Non-pigmented ciliary epithelial cell (primary cell): ENCODE measurements around the gene ARHGAP45.
"Not testable (repeated sequence)": the region's sequence is repeated elsewhere in the genome, so short reads cannot be mapped to it uniquely, and the experiment has no call there.

Source experiments
- DNase-seq: peaks from one replicate; pipeline ENCODE4 v3.0.0-alpha.2; 2010; ENCODE audit warnings: low read depth

ARHGAP45 gene

DNA sequence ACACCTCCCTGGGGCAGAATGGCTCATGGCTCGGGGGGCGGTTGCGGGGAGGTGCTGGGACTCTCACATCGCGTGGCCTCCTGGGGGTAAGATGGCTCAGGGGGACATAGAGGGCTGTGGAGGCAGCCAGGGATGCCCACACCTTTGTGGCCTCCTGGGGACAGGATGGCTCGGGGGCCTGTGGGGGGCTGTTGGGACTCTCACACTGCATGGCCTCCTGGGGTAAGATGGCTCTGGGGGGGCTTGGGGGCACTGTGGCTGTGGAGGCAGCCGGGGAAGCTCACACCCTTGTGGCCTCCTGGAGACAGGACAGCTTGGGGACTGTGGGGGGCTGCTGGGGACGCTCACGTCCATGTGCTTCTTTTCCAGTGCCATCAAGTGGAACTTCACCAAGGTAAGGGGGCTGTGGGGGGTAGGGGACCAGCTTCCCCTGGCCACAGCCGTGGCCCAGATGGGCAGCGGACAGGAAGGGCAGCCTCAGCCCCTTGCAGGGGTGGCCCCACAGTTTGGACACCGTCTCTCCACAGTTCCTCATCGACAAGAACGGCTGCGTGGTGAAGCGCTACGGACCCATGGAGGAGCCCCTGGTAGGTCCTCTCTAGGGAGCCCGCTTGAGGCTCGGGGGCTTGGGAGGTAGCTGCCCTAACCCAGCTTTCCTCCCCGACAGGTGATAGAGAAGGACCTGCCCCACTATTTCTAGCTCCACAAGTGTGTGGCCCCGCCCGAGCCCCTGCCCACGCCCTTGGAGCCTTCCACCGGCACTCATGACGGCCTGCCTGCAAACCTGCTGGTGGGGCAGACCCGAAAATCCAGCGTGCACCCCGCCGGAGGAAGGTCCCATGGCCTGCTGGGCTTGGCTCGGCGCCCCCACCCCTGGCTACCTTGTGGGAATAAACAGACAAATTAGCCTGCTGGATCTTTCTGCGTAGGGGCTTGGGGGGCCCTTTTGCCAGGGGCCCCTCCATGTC is 39.2 kb downstream of the ARHGAP45 start:
- DNase-seq: no peak

DNA sequence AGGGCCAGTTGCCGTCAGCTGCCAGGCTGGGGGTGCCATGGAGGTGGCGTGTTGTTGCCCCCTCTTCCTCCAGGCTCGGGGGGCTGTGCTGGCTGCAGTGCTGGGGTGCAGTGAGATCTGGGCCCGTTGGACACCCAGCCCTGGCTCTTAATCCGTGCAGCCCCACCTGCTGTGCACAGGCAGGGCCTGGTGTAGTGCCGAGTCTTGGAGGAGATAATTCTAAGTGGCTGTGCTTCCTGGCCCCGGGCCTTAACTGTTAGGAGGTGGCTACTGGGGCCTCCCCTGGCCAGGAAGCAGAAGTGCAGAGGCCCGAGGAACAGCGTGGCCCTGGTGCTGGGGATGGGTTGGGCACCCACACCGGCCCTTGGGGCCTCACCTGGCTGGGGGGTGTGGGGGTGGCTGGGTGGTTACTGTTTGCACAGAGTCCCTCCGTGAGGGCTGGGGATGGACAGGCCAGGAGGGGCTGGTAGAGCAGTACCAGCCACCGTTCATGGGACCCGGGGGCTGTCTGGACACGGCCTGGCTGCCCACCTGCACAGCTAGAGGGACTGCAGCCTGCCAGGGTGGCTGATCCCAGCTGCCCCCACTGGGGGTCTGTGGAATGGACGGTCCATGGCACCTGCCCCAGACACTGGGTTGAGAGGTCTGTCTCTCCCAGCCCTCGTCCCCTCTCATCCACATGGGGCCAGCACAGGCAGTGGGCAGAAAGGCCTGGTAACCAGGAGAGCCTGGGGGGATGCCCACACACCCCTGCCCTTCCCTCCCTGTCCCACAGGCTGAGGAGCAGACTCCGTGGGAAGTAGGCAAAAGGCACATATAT is 40.1 kb downstream of the ARHGAP45 start:
- no peak for DNase-seq

DNA sequence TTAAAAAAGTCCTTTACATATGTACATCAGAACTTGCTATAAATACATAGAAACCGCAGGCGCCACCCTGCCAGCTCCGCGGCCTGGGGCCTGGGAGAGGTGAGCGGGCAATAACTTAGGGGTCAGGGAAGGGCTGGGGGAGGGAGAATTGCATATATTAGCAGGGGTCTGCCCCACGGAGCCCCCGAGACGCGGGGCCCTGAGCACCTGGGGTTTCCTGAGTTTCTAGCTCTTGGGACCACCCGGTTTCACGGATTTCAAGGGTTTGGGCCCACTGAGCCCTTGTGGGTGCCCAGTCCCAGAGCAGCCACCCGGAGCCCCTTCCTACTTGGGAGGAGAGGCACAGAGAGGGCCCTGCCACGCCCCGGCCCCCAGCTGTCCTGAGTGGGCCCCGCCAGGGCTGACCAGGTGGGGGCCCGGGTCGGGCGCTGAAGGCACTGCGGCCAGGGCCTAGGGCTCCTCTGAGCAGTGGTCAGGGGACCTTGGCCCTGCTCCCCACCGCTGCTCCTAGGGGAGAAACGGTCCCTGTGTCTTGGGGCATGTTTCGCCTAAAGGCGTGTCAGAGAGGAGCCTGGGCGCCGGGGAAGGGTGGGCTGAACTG is 40.8 kb downstream of the ARHGAP45 start:
- no peak for DNase-seq

DNA sequence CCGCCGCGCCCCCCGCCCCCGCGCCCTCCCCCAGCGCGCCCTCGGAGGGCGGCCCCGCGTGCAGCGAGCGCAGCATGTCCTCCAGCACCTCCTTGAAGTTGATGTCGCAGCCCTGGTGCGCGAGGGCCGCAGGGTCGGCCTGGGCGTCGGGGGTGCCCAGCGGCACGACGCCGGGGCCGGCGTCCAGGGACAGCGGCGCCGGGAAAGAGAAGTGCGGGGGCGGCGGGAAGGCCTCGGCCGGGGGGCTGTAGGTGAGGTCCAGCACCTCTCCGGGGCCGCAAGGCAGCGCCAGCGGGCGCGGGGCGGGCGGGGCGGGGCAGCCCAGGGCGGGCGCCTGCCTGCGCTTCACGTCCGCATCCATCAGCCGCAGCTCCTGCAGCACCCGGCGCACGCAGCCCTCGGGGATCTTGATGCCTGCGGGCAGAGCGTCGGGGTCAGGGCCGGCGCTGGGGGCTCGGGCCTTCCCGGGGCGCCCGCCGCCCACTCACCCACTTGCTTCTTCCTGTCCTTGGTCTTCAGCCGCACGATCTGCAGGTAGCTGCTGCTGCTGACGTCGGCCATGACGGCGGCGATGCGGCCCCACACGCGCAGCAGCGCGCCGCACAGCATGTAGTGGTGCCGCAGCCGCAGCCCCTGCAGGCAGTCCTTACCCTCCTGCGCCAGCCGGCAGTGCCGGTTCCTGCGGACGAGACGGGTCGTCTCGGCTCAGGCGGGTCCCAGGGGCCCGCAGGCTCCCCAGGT is 41.5 kb downstream of the ARHGAP45 start:
- DNase-seq: no peak

DNA sequence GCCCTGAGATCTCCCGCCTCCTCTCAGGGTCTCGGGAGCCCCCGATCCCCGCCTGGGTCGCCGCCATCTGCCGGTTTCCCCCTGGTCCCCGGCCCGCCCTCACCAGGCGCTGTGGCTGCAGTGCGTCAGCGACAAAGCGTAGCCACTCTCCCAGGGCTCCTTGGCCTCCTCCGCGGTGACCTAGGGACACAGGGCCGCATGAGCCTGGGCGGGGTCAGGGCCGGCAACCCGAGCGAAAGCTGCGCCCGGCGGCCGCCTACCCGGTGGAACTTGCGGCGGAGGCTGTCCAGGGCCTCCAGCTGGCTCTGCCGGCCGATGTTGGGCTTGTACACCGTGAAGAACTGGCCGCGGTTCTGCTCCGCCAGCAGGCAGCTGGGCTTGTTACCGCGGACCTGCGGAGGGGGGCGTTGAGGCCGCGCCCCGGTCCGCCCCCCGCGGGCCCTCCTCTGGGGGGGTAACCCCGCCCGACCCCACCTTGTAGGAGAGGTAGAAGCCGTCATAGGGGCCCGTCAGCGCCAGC is 42.1 kb downstream of the ARHGAP45 start:
- no peak for DNase-seq

DNA sequence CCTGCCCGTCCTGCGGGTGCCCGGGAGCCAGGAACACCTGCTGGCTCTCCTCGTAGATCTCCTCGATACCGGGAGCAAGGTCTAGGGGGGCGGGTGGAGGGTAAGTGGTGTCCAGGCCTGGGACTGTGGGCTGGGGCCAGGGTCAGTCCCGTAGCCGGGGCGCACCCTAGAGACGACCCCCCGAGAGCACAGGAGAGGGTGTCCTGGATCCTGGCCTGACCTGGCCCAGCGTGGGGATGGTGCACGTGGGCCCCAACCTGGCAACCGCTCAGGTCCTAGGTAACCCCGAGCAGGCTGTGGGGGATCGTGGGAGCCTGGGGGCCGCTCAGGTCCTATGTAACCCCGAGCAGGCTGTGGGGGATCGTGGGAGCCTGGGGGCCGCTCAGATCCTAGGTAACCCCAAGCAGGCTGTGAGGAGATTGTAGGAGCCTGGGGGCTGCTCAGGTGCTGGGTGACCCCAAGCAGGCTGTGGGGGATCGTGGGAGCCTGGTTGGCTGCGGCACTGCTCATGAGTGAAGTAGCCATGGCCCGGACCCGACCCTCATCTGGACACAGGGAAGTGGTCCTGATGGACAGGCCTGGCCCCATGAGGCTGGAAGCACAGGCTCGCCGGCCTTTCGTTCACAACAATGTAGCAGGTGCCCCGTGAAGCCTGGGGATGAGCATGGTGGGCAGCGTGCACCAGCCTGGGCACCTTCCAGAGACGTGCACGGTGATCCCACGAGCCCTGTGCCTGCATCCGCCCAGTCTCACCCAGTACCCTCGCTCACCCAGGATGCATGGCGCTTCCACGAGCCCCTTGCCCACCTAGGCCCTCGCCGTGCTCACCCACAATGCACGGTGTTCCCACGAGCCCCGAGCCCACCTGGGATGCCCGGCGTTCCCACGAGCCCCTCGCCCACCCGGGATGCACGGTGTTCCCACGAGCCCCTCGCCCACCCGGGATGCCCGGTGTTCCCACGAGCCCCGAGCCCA is 43.0 kb downstream of the ARHGAP45 start:
- no peak for DNase-seq

DNA sequence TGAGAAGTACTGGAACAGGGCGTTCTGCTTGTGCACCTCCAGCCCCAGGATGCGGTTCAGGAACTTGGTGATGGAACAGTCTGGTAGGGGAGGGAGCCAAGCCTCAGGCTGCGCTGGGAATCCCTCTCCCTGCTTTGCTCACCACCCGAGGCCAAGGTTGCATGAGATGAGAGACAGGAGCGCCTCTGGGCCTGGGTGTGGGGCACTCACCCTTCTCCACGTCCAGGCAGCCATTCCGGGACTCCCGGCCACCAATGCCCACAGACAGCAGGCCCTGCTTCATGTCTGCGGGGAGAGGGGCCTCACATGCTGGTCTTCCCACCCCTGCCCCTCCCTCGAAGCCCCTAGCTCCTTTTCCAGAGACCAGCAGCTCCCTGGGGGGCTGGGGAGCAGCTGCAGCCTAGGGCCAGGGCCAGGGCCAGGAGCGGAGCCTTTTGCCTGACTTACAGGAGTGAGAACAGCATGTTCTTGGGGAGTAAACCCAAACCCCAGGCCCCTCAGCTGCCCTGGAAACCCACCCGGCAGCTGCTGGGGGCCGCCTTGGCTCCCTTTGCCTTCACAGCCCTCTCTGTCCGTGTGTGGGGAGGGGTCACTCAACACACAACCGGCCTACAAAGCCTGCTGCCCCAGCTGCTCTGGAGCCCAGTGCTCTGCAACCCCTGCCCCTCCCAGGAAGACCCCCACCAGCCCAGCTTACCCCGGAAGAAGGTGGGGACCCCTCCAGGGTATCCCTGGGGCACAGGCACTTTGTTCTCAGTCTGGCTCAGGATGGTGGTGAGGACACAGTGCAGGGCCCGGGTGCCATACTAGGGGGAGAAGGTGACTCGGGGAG is 44.1 kb downstream of the ARHGAP45 start:
- DNase-seq: no peak

DNA sequence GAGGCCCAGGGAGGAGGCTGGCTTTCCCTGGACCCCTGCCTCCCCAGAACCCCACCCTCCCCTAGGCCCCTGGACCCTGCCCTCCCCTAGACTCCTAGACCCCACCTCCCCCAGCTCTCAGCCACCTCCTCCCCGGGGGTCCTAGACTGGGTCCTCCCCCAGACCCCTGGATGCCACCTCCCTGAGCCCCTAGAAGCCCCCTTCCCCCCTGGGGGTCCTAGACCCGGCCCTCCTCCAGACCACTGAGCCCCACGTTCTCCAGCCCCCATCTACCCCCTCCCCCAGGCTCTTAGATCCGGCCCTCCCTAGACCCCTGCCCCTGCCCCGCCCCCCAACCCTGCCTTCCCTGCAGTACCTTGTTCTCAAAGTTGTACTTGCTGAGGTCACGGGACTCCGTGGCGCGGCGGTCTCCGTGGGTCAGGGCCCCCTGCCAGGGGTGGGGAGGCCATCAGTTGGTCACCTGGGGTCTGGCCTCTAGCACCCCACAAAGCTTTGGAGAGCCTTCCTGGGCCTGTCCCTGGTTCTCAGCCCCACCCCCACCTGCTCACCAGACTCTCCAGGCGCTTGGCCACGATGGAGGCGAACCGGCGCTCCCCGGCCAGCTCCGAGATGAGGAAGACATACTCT is 44.8 kb downstream of the ARHGAP45 start:
- DNase-seq: no peak

DNA sequence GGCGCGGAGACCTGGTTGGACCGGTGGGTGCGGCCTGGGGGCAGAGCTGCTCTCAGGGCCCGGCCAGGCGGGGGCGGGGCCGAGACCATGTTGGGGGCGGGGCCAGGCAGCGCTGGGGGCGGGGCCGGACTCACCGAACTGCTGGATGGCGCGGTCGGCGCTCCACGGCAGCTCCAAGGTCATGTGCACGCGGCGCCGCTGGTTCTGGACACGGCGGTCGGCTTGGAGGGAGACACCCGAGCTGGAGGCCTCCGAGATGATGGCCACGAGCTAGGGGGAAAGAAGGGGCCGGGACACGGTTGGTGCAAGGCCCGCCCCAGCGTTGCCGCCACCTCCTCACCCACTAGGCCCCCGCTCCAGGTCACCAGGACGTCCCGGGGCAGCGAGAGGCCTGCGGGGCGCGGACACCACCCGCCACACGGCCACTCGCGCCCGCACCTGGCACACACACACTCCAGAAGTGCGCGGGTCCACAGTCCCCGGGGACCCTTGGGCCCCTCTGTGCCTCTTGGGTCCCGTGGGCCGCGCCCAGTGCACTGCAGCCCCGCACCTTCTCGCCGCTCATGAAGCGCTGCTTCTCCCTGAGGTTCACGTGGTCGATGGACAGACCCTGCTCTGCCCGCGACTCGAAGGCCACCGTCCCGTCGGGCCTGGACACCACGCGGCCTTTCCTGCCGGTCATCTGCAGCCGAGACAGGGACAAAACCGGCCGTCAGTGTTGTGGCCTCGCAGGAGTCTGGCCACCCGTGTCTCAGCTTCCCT is 45.5 kb downstream of the ARHGAP45 start:
- DNase-seq: no peak

DNA sequence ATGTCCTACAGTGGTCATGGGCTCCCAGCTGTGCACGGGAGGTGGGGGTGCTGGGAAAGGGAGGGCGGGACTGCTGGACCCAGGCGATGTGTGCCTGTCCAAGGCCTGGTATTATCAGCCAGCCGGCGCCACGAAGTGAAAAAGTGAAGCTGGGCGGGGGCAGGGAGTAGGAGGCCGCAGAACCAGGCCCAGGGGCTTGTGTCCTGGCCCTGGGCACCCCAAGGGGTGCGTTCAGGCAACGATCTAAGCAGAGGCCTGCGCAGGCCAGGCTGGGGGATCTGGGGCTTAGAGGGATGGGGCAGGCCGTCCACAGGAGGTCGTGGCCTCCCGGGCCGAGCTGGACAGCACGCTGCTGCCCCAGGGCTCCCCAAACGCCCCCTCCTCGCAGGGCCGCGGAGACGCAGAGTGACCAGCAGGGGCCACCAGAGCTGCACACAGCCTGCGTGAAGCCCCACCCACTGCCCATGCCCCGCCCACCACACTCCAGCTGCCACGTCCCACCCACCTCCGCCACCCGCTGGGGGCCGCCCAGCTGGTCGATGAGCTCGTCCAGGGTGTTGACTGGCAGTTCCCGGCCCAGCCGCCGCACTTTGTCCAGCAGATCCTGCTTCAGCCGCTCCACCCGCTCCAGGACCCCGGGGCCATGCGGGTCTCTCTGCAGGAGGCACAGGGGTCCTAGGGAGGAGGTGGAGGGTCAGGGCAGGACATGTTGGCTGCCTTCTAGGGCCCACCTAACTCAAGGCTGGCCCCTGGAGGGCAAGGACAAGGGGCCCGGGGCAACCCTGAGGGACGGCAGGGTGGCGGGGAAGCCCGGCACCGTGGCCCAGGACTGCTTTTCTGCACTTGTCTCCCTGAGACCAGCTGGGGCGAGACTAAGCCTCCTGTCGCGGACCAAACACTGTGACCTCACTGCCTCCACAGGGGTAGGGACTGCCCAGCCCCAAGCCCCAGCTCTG is 46.3 kb downstream of the ARHGAP45 start:
- DNase-seq: no peak

DNA sequence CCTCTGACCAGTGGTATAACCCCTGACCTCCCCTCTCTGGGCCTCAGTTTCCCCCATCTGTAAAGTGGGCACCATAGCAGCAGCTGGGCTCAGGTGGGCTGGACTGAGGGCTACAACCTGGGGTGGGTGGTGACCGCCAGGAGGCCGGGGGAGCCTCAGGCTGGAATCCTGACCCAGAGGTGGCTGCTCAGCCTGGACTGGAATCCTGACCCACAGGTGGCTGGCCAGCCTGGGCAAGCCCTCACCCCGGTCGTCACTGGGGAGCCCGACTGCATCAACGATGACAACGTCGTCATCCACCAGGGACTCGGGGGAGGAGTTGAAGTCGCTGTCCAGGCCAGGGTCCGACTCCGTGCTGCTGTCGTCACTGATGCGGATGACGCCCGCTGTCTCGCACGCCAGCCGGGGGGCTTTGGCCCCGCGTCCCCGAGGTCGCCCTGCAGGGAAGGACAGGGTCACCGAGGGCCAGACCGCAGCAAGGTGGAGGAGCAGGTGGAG is 47.1 kb downstream of the ARHGAP45 start:
- no peak for DNase-seq

DNA sequence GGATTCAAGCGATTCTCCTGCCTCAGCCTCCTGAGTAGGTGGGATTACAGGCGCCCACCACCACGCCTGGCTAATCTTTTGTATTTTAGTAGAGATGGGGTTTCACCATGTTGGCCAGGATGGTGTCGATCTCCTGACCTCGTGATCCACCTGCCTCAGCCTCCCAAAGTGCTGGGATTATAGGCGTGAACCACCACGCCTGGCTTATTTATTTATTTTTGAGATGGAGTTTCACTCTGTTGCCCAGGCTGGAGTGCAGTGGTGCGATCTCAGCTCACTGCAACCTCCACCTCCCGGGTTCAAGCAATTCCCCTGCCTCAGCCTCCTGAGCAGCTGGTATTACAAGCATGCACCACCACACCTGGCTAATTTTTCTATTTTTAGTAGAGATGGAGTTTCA is 47.8 kb downstream of the ARHGAP45 start:
- not testable (repeated sequence) for DNase-seq

DNA sequence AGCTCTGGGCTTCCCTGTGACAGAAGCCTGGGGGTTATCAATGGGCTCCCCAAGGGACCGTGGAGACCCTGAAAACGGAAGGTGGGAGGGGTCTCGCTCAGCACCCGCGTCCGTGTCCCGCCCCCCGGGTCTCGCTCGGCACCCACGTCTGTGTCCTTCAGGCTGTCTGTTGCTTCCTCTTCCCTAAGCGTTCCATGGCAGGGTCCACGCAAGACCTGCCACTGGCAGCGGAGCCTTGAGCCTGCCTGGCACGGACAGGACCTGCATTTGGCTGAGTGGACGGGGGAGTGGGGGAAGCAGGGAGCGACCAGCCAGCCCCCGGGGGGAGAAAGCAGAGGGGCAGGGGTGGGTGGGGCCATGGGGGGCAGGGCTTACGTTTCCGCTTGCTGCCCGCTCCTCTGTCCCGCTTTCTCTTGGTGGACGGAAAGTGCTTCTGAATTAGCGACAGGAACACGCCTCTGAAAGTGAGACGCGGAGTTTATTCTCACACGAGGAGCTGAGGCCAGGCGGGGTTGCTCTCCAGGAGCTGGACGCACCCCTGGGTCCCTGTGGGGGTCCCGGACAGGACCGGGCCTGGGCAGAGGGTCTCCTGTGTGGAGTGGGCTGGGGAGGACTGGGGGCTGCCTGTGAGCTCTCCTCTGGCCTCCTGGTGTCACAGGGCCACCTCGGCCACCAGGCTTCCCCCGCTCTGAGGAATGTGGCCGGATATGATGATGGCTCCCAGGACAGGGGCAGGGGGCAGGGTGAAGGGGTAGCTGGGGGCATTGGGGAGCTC is 48.9 kb downstream of the ARHGAP45 start:
- DNase-seq: no peak

DNA sequence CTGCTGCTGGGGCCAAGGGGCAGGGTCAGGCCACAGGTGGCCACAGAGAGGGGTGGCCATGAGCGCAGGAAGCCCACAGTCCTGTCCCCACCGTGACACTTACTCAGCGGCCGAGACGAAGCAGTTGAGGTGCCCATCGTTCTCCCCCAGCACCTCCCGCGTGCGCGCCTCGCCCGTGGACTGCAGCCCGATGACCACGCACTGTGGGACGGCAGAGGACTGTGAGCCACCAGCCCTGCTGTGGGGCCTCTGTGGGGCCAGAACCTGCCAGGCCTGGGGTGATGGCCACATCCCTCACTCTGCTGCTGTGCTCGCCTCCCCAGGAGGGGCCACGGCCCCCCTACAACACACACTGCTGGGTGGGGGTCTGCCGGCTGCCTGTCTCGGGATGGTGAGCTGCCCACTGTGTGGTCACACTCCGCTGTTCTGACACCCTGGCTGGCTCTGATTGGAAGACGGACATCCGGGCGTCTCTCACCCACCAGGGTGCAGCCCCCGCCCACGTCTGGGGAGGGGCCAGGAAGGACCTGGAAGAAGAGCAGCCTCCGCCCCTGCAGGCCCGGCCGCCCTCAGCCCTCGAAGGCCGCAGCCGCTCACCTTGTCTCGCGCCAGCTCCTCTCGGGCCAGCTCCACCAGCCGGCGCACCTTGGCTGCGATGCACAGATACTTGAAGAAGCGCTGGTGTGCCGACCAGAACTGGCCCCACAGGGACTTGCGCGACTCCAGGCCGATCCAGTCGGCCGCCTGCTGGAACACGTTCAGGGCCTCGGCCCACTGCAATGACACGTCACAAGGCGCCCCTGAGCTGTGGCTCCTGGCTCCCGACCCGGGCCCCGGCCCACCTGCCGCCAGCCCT is 50.0 kb downstream of the ARHGAP45 start:
- DNase-seq: no peak

DNA sequence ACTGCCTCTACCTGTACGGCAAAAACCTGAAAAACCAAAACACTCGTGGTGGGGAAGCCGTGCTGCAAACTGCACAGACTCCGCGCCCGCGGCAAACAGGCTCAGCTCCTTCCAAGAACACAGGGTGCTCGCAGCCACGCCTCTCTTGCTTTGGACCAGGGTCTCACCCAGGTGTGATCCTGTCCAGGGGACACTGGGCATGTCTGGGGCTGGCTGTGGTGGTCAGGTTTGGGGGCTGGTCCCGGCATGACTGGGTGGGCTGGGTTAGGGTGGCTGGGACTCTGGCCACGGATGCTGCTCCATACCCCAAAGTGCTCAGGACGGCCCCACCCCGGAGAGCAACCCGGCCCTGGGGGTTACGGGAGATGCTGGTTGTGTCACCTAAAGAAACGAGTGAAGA is 50.7 kb downstream of the ARHGAP45 start:
- DNase-seq: no peak
